Motor neuron (in vitro differentiated cells): ENCODE measurements around the gene MORN3. TPM values are rescaled to one million over a fixed set of nuclear protein-coding genes. Genes with fewer than 3 reads are reported as not detected.
A peak's percentile ranks its signal among the peaks of the same experiment; 100 is the strongest.
"Not testable (repeated sequence)": the region's sequence is repeated elsewhere in the genome, so short reads cannot be mapped to it uniquely, and the experiment has no call there.

Experiments
- ATAC-seq, 8 experiments: fragments of 200-7000 bp; cut with Tn5 transposase; replicated peaks in 6 of 8; 2 replicates each; pipeline ENCODE4 v1.8.0; 2021; ENCODE audit warnings: mild to moderate bottlenecking in 8 of 8, moderate library complexity in 8 of 8
- H3K27ac ChIP-seq, 2 donors: fragments of 250-450 bp; sonication (Bioruptor Pico); 2 replicates each; pipeline ENCODE4 v1.9.0; 2021; ENCODE audit warnings: antibody characterized with exemption in 2 of 2, mild to moderate bottlenecking in 2 of 2, moderate library complexity in 1 of 2
- H3K4me1 ChIP-seq, 2 donors: fragments of 250-450 bp; sonication (Bioruptor Pico); replicated peaks in 1 of 2; 2 replicates each; pipeline ENCODE4 v1.6.1; 2021; ENCODE audit warnings: antibody characterized with exemption in 2 of 2, mild to moderate bottlenecking in 2 of 2, moderate library complexity in 1 of 2
- H3K4me3 ChIP-seq, 5 donors: fragments of 250-450 bp; sonication (Bioruptor Pico); 2 replicates each; pipeline ENCODE4 v1.9.0; 2021; ENCODE audit warnings: antibody characterized with exemption in 5 of 5, mild to moderate bottlenecking in 5 of 5, moderate library complexity in 4 of 5
- WGBS, 10 experiments: fragments of 450-650 bp; shearing (Covaris generic); methylation state at CpG; one replicate each; pipeline ENCODE4 v1.0.0; 2022; 5-methylcytosine and 5-hydroxymethylcytosine counted together
- in situ Hi-C, 9 experiments: fragments of 400-800 bp; cut with MboI; loops; one replicate each; pipeline ENCODE4 v1.15.0; 2021; ENCODE audit warnings: low sequenced_read_pairs in 9 of 9, low pct_unique_long_range_greater_than_20kb in 2 of 9; ENCODE audit not compliant: unreplicated experiment in 9 of 9
- total RNA-seq, 8 experiments: library from RNA; unstranded; fragments of 300-600 nt; gene quantifications; 2 replicates each; pipeline versions ENCODE4 v1.2.3 to v1.2.4, GENCODE V29; 2022

MORN3 gene
- total RNA-seq, 8 experiments from 2014 or later = 0.25 to 1.9 (median 0.70) TPM

GRCh38 chr12:121652767-121653497 lies 16.5 kb downstream of the MORN3 start:
- Histone ChIP-seq H3K27ac (no peak overlapping the region), H3K4me3 (no peak overlapping the region), H3K4me1 (peaks cover 0 to 8% of the 10 kb centered on the region in 2 donors)
- in situ Hi-C loops = loop anchor here in 1 of 9 experiments (25.0 kb wide), 1 partner anchor 91 kb away; no protein-coding TSS in a partner anchor
- peak in 2 of 8 experiments; percentile 32 to 44 for ATAC-seq
- 51 to 100% (median 96%) methylated on average over 1 to 11 of the region's 16 CpGs; no CpG with 5 or more reads in 5 of the 10 experiments for WGBS, 10 experiments

DNA sequence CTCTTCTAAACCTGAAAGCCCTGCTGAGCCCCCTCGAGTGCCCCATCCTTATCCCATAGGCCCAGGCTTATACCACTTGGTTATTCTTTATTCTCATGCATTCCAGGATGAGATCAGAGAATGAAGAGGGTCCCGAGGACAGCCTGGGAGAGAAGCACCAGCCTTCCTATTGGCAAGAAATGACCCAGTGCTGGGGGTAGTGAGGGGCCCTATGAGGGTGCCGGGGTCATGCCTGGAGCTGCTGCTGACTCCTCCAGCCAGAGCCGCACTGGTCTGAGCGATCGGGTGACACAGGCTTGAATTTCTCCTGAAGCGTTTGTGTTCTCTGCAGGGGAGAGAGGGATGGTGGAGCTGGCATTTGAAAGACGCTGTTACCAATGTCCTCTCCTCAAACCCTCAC lies 18.1 kb downstream of the MORN3 start:
- H3K4me3 ChIP-seq = no peak overlapping the region
- in situ Hi-C loops = loop anchor here in 1 of 9 experiments (25.0 kb wide), 1 partner anchor 89 kb away; no protein-coding TSS in a partner anchor
- no peak overlapping the region for H3K27ac ChIP-seq
- ATAC-seq = peak in 5 of 8 experiments; percentile 40 to 67 (median 53)
- 17 to 100% (median 60%) methylated on average over 1 to 6 of the region's 8 CpGs; no CpG with 5 or more reads in 3 of the 10 experiments for WGBS, 10 experiments
- H3K4me1 ChIP-seq = peaks cover 0 to 2% of the 10 kb centered on the region in 2 donors

GRCh38 chr12:121649819-121650353 lies 19.6 kb downstream of the MORN3 start:
- in situ Hi-C loops = loop anchor here in 1 of 9 experiments (25.0 kb wide), 1 partner anchor 88 kb away; no protein-coding TSS in a partner anchor
- Histone ChIP-seq H3K4me1 (peaks cover 0 to 2% of the 10 kb centered on the region in 2 donors), H3K4me3 (no peak overlapping the region), H3K27ac (no peak overlapping the region)
- WGBS, 10 experiments = 93 to 100% (median 100%) methylated on average over 1 to 4 of the region's 8 CpGs; no CpG with 5 or more reads in 2 of the 10 experiments
- no peak for ATAC-seq

DNA sequence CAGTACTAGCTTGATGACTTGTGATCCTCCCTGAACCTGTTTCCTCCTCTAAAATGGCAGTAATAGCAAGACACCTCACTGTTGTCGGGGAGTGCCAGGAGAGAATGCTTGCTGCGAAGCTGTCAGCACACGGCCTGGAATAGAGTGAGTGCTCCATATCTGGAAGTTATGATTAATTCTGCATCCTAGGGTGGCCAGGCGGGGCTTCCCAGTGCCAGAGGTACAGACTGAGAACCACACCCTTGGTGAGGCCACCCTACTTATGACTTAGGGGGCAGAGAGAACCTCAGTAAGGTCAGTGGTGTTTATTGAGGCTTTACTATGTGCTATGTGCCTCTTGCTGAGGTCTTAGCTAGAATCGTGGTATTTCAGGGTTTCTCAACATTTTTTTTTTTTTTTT lies 20.1 kb downstream of the MORN3 start:
- in situ Hi-C loops = no loop called here
- Histone ChIP-seq H3K4me3 (no peak overlapping the region), H3K27ac (no peak overlapping the region), H3K4me1 (peaks cover 0 to 2% of the 10 kb centered on the region in 2 donors)
- 68 to 100% (median 88%) methylated on average over 1 to 5 of the region's 5 CpGs; no CpG with 5 or more reads in 3 of the 10 experiments for WGBS, 10 experiments
- peak in 3 of 8 experiments; percentile 22 to 61 (median 33) for ATAC-seq

DNA sequence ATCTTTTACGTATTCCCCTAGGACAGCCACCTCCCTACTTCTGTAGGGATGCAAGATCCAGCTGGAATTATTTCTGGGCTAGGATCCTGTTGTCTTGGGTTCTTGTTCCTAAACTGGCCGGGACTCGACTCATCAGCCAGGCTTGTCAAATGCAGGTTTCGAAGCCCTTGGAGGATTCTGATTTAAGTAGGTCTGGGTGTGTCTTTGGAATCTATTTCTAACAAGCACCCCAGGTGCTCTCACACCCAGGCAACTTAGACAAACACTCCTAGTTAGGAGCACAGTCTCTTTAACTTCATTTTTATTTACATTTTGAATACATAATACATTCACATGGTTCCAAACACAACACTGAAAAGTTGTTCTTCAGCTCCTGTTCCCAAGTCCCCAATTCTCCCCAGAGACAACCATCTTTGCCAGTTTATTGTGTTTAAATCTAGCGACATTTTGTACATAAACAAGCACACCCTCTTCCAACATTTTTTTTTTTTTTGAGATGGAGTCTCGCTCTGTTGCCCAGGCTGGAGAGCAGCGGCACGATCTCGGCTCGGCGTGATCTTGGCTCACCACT lies 20.9 kb downstream of the MORN3 start:
- H3K4me3 ChIP-seq = no peak overlapping the region
- in situ Hi-C loops = no loop called here
- H3K4me1 ChIP-seq = peaks cover 0 to 2% of the 10 kb centered on the region in 2 donors
- no peak overlapping the region for H3K27ac ChIP-seq
- ATAC-seq = peak in 1 of 8 experiments; percentile 16
- WGBS, 10 experiments = 91 to 100% (median 100%) methylated on average over 1 to 8 of the region's 11 CpGs; no CpG with 5 or more reads in 1 of the 10 experiments

DNA sequence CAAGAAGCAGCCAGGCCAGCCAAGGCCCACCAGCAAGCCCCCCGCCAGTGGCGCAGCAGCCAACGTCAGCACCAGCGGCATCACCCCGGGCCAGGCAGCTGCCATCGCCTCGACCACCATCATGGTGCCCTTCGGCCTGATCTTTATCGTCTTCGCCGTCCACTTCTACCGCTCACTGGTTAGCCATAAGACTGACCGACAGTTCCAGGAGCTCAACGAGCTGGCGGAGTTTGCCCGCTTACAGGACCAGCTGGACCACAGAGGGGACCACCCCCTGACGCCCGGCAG lies 28.2 kb downstream of the MORN3 start:
- Histone ChIP-seq H3K4me3 (no peak overlapping the region), H3K4me1 (no peaks in the 10 kb centered on the region), H3K27ac (no peak overlapping the region)
- in situ Hi-C loops = no loop called here
- 86 to 100% (median 96%) methylated on average over 1 to 14 of the region's 18 CpGs; no CpG with 5 or more reads in 5 of the 10 experiments for WGBS, 10 experiments
- ATAC-seq = no peak

GRCh38 chr12:121638298-121639202 lies 30.9 kb downstream of the MORN3 start:
- H3K4me1 ChIP-seq = no peaks in the 10 kb centered on the region
- no peak overlapping the region for H3K27ac ChIP-seq
- in situ Hi-C loops = no loop called here
- ATAC-seq = no peak
- H3K4me3 ChIP-seq = no peak overlapping the region
- 80 to 100% (median 91%) methylated on average over 1 to 6 of the region's 14 CpGs; no CpG with 5 or more reads in 4 of the 10 experiments for WGBS, 10 experiments

GRCh38 chr12:121637231-121637914 lies 32.1 kb downstream of the MORN3 start:
- Histone ChIP-seq H3K27ac (no peak overlapping the region), H3K4me1 (peaks cover 0 to 11% of the 10 kb centered on the region in 2 donors), H3K4me3 (no peak overlapping the region)
- WGBS, 10 experiments = 80 to 100% (median 87%) methylated on average over 1 to 3 of the region's 10 CpGs; no CpG with 5 or more reads in 6 of the 10 experiments
- in situ Hi-C loops = no loop called here
- no peak for ATAC-seq

DNA sequence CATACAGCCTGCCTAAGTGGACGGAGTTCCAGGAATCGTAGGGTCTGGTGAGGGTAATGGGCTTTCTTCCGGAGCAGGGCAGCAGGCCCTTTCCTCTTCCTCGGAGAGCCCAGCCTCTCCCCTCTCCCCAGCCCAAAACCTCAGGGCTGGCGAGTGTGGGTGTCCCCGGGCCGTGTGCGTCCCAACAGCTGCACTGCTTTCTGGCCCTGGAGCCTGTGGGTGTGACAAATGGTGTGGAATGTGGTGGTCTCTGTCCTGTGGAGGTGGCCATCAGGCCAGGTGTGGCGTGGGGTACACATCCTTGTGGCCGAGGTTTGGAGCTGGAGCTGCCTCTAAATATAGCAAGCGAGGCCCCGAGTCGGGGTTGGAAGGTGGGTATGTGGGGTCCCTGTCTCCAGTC lies 34.6 kb downstream of the MORN3 start:
- H3K4me3 ChIP-seq = no peak overlapping the region
- no peak overlapping the region for H3K27ac ChIP-seq
- no peak for ATAC-seq
- peaks cover 0 to 16% of the 10 kb centered on the region in 2 donors for H3K4me1 ChIP-seq
- in situ Hi-C loops = no loop called here
- WGBS, 10 experiments = 50 to 100% (median 98%) methylated on average over 1 to 8 of the region's 13 CpGs; no CpG with 5 or more reads in 2 of the 10 experiments

GRCh38 chr12:121633833-121634196 lies 35.6 kb downstream of the MORN3 start:
- in situ Hi-C loops = not testable (repeated sequence)
- peaks cover 0 to 16% of the 10 kb centered on the region in 2 donors for H3K4me1 ChIP-seq

GRCh38 chr12:121632069-121632970 lies 37.1 kb downstream of the MORN3 start:
- WGBS, 10 experiments = 53 to 87% (median 70%) methylated on average over 2 to 11 of the region's 11 CpGs; no CpG with 5 or more reads in 1 of the 10 experiments
- H3K4me1 ChIP-seq = peaks cover 0 to 23% of the 10 kb centered on the region in 2 donors
- in situ Hi-C loops = no loop called here
- peak in 1 of 8 experiments; percentile 20 for ATAC-seq
- H3K4me3 ChIP-seq = no peak overlapping the region
- H3K27ac ChIP-seq = no peak overlapping the region

More at GRCh38 chr12:121633833-121634196, 35.6 kb downstream of the MORN3 start:
- WGBS, 10 experiments = no CpG with 5 or more reads among the region's 11 CpGs
- ATAC-seq, H3K27ac ChIP-seq, H3K4me3 ChIP-seq: not testable (repeated sequence)
